GM18951 (cell line): ENCODE measurements around the gene ROR1.

Source experiments
- POLR2A ChIP-seq: IDR thresholded peaks from 4 replicates; pipeline ENCODE4 v1.6.1; 2011; ENCODE audit warnings: mild to moderate bottlenecking; ENCODE audit not compliant: insufficient read length, insufficient read depth; ENCODE audit errors: extremely low read depth
- in situ Hi-C: fragments of 300-500 bp; cut with MboI; formaldehyde crosslinking; loops from one replicate; pipeline ENCODE4 v1.12.0; 2022; ENCODE audit warnings: low sequenced_read_pairs, mixed read lengths, inconsistent platforms; ENCODE audit not compliant: unreplicated experiment

The ROR1 gene

GRCh38 chr1:63883494-63884235 is 109.8 kb downstream of the ROR1 start:
- TF ChIP-seq POLR2A: no peak
- in situ Hi-C loops: no loop called here

GRCh38 chr1:63884486-63884885 is 110.7 kb downstream of the ROR1 start:
- in situ Hi-C loops: no loop called here
- no peak for TF ChIP-seq POLR2A

- no peak for TF ChIP-seq POLR2A
- in situ Hi-C loops: no loop called here
Measured at GRCh38 chr1:63885899-63886298, 112.1 kb downstream of the ROR1 start.

GRCh38 chr1:63886340-63886739 is 112.5 kb downstream of the ROR1 start:
- in situ Hi-C loops: no loop called here
- no peak for TF ChIP-seq POLR2A

GRCh38 chr1:63887809-63888208 is 114.0 kb downstream of the ROR1 start:
- in situ Hi-C loops: no loop called here
- TF ChIP-seq POLR2A: no peak

- in situ Hi-C loops: no loop called here
- no peak for TF ChIP-seq POLR2A
Measured at GRCh38 chr1:63888984-63889383, 115.2 kb downstream of the ROR1 start.

- in situ Hi-C loops: no loop called here
- no peak for TF ChIP-seq POLR2A
Measured at GRCh38 chr1:63890468-63890867, 116.7 kb downstream of the ROR1 start.

- no peak for TF ChIP-seq POLR2A
- in situ Hi-C loops: no loop called here
Measured at GRCh38 chr1:63891060-63891690, 117.4 kb downstream of the ROR1 start.

GRCh38 chr1:63892632-63893395 is 119.0 kb downstream of the ROR1 start:
- TF ChIP-seq POLR2A: no peak
- in situ Hi-C loops: no loop called here

GRCh38 chr1:63893976-63894375 is 120.2 kb downstream of the ROR1 start:
- no peak for TF ChIP-seq POLR2A
- in situ Hi-C loops: no loop called here

GRCh38 chr1:63894627-63895265 is 120.9 kb downstream of the ROR1 start:
- in situ Hi-C loops: no loop called here
- no peak for TF ChIP-seq POLR2A

GRCh38 chr1:63896755-63897154 is 122.9 kb downstream of the ROR1 start:
- no peak for TF ChIP-seq POLR2A
- in situ Hi-C loops: no loop called here
